PC-3 (cell line): Measurements from ENCODE around the gene RAMP1. TPM values are rescaled to one million over a fixed set of nuclear protein-coding genes. Genes with fewer than 3 reads are reported as not detected.

Experiments
- ATAC-seq: fragments of 200-7000 bp; cut with Tn5 transposase; 2 replicates; pipeline ENCODE4 v1.9.1; 2020; ENCODE audit warnings: mild to moderate bottlenecking, moderate library complexity
- BruUV-seq: library from RNA; stranded (reverse); fragments of 400-500 nt; replicated peaks from 2 replicates; lab custom pipeline; 2021; lab: Mats Ljungman, UMichigan
- CTCF ChIA-PET: fragments of 300-600 bp; sonication (Branson Sonifier 250); formaldehyde crosslinking; loops from one replicate; lab custom pipeline; 2022; ENCODE audit warnings: antibody characterized with exemption; lab: Charles Lee
- POLR2A ChIA-PET: fragments of 300-600 bp; sonication (Branson Sonifier 250); formaldehyde crosslinking; loops from one replicate; lab custom pipeline; 2022; ENCODE audit warnings: antibody characterized with exemption; ENCODE audit not compliant: unreplicated experiment; lab: Charles Lee
- DNase-seq: peaks from one replicate; pipeline ENCODE4 v3.0.0-alpha.2; 2015
- H2AFZ ChIP-seq: fragments of 300-600 bp; sonication (generic); 2 replicates; pipeline ENCODE4 v1.6.0; 2016; ENCODE audit warnings: antibody characterized with exemption, low read length
- H3F3A ChIP-seq: fragments of 300-600 bp; sonication (generic); one replicate; pipeline ENCODE4 v1.6.0; 2017; ENCODE audit warnings: antibody characterized with exemption, low read length, control low read depth, mild to moderate bottlenecking; ENCODE audit not compliant: unreplicated experiment
- H3K27ac ChIP-seq: fragments of 300-600 bp; sonication (generic); 2 replicates; pipeline ENCODE4 v1.5.1; 2016; ENCODE audit warnings: mild to moderate bottlenecking, low read length
- H3K27me3 ChIP-seq: fragments of 300-600 bp; sonication (generic); 2 replicates; pipeline ENCODE4 v1.6.1; 2016; ENCODE audit warnings: low read length, mixed read lengths
- H3K36me3 ChIP-seq: fragments of 300-600 bp; sonication (generic); 2 replicates; pipeline ENCODE4 v1.6.1; 2016; ENCODE audit warnings: low read depth, mixed run types, low read length, mixed read lengths
- H3K4me1 ChIP-seq: fragments of 300-600 bp; sonication (generic); 2 replicates; pipeline ENCODE4 v1.5.1; 2016; ENCODE audit warnings: low read length; ENCODE audit not compliant: insufficient read depth
- H3K4me2 ChIP-seq: fragments of 300-600 bp; sonication (generic); 2 replicates; pipeline ENCODE4 v1.6.0; 2016; ENCODE audit warnings: low read length
- H3K4me3 ChIP-seq: fragments of 300-600 bp; sonication (generic); 2 replicates; pipeline ENCODE4 v1.5.1; 2016; ENCODE audit warnings: mild to moderate bottlenecking, low read length, mixed read lengths
- H3K79me2 ChIP-seq: fragments of 300-600 bp; sonication (generic); 2 replicates; pipeline ENCODE4 v1.6.1; 2017; ENCODE audit warnings: low read length, mixed read lengths
- H3K9ac ChIP-seq: fragments of 300-600 bp; sonication (generic); 2 replicates; pipeline ENCODE4 v1.6.0; 2016; ENCODE audit warnings: mild to moderate bottlenecking, low read length
- H3K9me2 ChIP-seq: fragments of 300-600 bp; sonication (generic); replicated peaks from 2 replicates; pipeline ENCODE4 v1.6.1; 2016; ENCODE audit warnings: mixed run types, low read length, mixed read lengths
- H3K9me3 ChIP-seq: fragments of 300-600 bp; sonication (generic); 2 replicates; pipeline ENCODE4 v1.6.1; 2016; ENCODE audit warnings: low read length, mixed read lengths
- H4K20me1 ChIP-seq: fragments of 300-600 bp; sonication (generic); 2 replicates; pipeline ENCODE4 v1.6.1; 2016; ENCODE audit warnings: low read length, mixed read lengths
- EZH2 ChIP-seq: fragments of 300-600 bp; sonication (generic); IDR thresholded peaks from one replicate; pipeline ENCODE4 v1.6.1; 2017; ENCODE audit warnings: antibody characterized with exemption, mild to moderate bottlenecking, low read length; ENCODE audit not compliant: unreplicated experiment
- EZH2phosphoT487 ChIP-seq: fragments of 300-600 bp; sonication (generic); IDR thresholded peaks from 2 replicates; pipeline ENCODE4 v1.6.1; 2018; ENCODE audit warnings: mild to moderate bottlenecking, antibody characterized with exemption, low read length, borderline replicate concordance
- intact Hi-C: fragments of 100-400 bp; cut with micrococcal nuclease; formaldehyde crosslinking; loops from 2 replicates; pipeline ENCODE4 v1.9.0; 2023
- total RNA-seq: library from RNA; depleted of rRNA; stranded (reverse); fragments of >200 nt; gene quantifications from 2 replicates; pipeline ENCODE4 v1.2.3, GENCODE V29; 2014
- TF ChIP-seq, protein P1 (sequence below): fragments of 300-600 bp; sonication (generic); conservative IDR thresholded peaks from 2 replicates; pipeline ENCODE4 v1.5.1; 2017; ENCODE audit warnings: antibody characterized with exemption, low read depth, mild to moderate bottlenecking, low read length

The RAMP1 gene
- total RNA-seq, 1 experiment from 2014 or later, result 210 TPM

DNA sequence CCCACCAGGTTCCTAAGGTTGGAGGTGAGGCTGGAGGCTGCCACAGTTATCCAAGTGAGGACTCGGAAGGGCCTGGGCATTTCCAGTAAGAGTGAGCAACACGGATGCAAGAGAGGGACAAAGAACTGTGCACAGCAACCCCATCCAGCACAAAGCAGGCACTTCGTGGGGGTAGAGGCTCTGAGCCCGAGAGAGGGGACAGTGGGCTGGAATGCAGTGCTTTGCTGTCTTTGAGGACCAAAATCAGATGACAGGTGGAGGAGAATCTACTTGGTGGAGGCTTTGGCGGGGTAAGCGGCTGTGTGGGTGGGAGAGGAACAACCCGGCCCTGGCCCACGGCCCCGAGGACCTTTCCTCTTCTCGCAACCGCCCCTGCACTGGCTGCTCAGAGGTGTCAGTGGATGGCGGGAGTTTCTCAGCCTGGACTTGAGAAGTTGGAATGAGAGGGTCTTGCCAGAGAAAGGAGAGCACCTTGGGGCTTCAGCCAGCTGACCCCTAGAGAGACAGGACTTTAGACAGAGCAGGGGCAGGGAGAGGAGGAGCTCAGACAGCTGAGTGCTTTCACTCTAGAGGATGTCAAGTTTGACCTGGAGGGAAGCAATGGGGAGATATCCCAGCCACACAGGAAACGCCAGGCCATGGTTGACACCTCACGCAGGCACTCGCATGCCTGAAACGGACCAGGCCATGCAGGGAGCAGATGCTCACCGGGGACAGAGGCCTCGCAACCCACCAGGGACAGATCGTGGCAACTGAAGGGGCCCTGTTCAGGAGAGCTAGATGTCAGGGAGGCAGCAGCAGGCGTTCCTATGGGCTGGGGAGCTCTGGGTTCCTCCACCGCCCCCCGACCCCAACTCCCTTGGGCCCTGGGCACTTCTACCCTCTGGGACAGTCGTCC is 11.6 kb downstream of the RAMP1 start:
- Histone ChIP-seq H3K36me3 (no peaks in the 10 kb centered on the region), H3K9me2 (no peaks in the 10 kb centered on the region), H4K20me1 (no peaks in the 10 kb centered on the region), H3F3A (no peaks in the 10 kb centered on the region), H3K9ac (no peak overlapping the region), H3K79me2 (peaks cover 90% of the 10 kb centered on the region), H3K4me2 (no peak overlapping the region), H3K27me3 (no peaks in the 10 kb centered on the region), H3K27ac (no peak overlapping the region), H3K9me3 (no peaks in the 10 kb centered on the region), H3K4me3 (no peak overlapping the region), H3K4me1 (peaks cover 48% of the 10 kb centered on the region), H2AFZ (no peak overlapping the region)
- no TSS peak for BruUV-seq
- intact Hi-C loops, result no loop called here
- DNase-seq, result no peak
- CTCF ChIA-PET, result no interaction called here
- POLR2A ChIA-PET, result no interaction called here
- TF ChIP-seq EZH2phosphoT487 (no peak), EZH2 (no peak)
- TF ChIP-seq, protein P1, sequence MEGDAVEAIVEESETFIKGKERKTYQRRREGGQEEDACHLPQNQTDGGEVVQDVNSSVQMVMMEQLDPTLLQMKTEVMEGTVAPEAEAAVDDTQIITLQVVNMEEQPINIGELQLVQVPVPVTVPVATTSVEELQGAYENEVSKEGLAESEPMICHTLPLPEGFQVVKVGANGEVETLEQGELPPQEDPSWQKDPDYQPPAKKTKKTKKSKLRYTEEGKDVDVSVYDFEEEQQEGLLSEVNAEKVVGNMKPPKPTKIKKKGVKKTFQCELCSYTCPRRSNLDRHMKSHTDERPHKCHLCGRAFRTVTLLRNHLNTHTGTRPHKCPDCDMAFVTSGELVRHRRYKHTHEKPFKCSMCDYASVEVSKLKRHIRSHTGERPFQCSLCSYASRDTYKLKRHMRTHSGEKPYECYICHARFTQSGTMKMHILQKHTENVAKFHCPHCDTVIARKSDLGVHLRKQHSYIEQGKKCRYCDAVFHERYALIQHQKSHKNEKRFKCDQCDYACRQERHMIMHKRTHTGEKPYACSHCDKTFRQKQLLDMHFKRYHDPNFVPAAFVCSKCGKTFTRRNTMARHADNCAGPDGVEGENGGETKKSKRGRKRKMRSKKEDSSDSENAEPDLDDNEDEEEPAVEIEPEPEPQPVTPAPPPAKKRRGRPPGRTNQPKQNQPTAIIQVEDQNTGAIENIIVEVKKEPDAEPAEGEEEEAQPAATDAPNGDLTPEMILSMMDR, result no peak
- ATAC-seq, result no peak

- H3K4me2 ChIP-seq, result no peak overlapping the region
Measured at GRCh38 chr2:237872178-237872887, 12.9 kb downstream of the RAMP1 start.

More at GRCh38 chr2:237872178-237872887, 12.9 kb downstream of the RAMP1 start:
- Histone ChIP-seq H3K4me1 (peaks cover 35% of the 10 kb centered on the region), H3K79me2 (peaks cover 80% of the 10 kb centered on the region), H3K9ac (no peak overlapping the region), H3K27ac (no peak overlapping the region), H3K36me3 (no peaks in the 10 kb centered on the region), H3K9me3 (no peaks in the 10 kb centered on the region), H3K4me3 (no peak overlapping the region), H3F3A (no peaks in the 10 kb centered on the region), H4K20me1 (no peaks in the 10 kb centered on the region), H2AFZ (no peak overlapping the region), H3K27me3 (no peaks in the 10 kb centered on the region), H3K9me2 (no peaks in the 10 kb centered on the region)
- DNase-seq (no peak), ATAC-seq (no peak)
- CTCF ChIA-PET, result no interaction called here
- intact Hi-C loops, result no loop called here
- POLR2A ChIA-PET, result no interaction called here
- no TSS peak for BruUV-seq
- TF ChIP-seq, protein P1, result no peak
- TF ChIP-seq EZH2 (no peak), EZH2phosphoT487 (no peak)
